HG03103 (cell line): ENCODE measurements around the gene SUCNR1.

Experiments used
- ATAC-seq: cut with Tn5 transposase; IDR thresholded peaks from one replicate; pipeline ENCODE4 v1.9.1; 2021; ENCODE audit warnings: low read depth; ENCODE audit not compliant: unreplicated experiment

SUCNR1 gene

DNA sequence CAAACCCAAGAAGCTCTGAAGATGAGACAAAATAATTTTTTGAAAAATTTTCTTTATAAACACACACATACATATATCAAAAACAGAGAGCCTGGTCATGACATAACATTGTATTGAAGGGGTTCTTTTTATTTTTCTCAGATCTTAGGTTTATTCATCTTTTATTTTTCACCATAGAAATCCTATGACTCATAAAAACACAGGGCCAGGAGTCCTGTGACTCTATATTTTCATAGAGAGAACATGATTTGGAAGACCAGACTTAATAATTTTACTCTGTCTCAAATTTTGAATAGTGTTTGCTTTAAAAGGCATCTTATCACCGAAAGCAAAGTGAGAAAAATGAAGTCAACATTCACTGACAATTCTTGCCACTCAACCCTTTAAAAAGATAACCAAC lies 57.7 kb downstream of the SUCNR1 start:
- no peak for ATAC-seq

DNA sequence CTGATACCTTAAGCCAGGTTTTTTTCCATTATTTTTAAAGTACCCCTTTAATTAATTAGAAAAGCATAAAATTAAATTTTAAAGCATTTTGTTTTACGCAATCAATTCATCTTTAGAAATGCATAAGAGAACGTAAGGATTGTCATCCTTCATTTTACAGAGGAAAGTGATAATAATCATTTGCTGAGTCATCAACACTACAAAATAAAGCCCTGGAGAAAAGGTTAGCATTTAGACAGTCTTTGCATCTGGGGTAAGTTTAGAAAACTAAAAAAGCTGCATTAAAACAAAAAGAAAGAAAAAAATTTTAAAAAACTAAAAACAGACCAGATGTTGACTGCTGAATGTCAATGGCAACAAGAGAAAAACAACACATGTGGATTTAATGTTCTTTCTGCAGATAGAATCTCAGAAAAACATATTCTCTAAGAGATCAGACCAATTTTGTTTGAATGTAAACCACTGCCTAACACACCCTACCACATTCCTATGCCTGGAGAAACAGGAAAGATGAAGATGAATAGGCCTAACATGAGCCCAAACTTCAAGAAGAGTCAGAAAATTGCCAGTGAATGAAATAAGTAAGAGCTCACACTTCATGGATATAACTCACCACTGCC lies 59.9 kb downstream of the SUCNR1 start:
- ATAC-seq, result no peak
